Raji (cell line): Measurements from ENCODE around the gene MS4A15.

Experiments
- POLR2A ChIP-seq: IDR thresholded peaks from 2 replicates; pipeline ENCODE4 v1.6.1; 2011; ENCODE audit warnings: low read depth, low read length, control low read depth; ENCODE audit not compliant: insufficient read depth

MS4A15 gene

GRCh38 chr11:60756307-60757032 is at the start of gene MS4A15:
TSS of gene MS4A15 (plus strand) at chr11:60756867. CDS start at chr11:60763734, 6,867 bp downstream.
- no peak for TF ChIP-seq POLR2A

DNA sequence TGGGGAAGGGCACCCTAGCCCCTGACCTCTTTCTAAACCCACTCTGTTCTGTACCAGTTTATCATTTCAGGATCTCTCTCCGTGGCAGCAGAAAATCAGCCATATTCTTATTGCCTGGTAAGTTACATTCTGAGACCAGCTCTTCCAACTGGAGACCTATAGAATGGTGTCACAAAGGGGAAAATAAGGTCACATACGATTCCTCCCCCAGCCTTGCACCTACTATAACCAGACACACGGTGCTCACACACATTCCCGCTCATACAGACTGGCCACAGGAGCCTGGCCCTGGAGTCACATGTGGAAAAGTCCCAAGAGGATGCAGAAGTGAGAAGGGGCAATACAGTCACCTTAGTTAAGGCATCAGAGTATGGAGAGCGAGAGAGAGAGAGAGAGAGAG is 49.7 kb upstream of the MS4A15 start:
- TF ChIP-seq POLR2A: no peak

- no peak for TF ChIP-seq POLR2A
Measured at GRCh38 chr11:60710482-60710881, 46.2 kb upstream of the MS4A15 start.

DNA sequence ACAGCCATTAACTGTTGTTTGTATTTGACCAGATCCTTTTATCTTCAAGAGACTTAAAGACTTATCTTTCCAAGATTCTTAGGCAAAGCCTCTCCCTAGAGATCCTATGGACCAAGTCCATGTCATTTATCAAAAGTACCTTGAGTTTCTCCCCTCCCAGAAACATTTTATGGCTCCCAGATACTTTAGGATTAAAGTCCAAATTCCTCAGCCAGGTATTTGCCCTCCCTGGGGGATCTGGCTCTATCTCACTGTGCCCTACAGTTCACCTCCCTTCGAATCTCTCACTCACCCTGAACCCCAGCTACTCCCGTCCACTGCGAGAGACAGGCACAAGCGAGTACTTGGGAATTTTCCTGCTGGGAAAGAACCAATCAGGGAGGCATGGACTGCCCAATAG is 45.4 kb upstream of the MS4A15 start:
- no peak for TF ChIP-seq POLR2A

GRCh38 chr11:60717956-60718355 is 38.7 kb upstream of the MS4A15 start:
- no peak for TF ChIP-seq POLR2A

DNA sequence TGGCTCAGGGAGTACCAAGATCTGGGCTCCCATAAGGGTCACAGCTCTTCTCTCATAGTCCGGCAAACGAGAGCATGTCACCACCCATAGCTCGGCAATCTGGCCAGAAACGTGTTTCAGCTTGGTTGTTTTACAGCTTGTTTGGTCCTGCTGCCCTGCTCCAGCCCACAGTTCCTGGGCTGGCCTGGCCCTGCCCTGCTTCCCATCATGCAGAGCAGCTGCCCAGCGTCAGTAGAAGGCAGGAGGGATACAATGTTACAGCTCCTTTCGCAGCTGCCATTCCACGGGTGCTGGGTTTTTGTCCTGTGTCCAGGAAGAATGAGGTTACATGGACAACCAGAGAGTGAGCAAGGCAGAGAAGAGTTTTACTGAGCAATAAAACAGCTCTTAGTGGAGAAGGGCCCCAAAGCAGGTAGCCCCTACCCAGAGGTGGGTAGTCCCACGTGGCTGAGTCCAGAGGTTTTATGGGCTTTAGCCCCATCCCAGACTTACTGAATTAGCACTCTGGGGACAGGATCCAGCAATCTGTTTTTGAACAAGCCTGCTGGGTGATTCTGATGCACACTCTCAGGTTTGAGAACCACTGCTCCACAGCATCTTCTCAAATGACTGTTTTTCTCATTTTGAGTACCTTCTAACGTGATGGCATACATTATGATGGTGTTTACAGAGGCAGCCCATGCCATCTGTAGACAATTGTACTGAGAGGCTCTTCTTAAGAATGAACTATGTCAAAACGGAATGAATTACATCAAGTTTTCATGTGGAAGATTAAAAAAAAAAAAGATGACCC is 37.9 kb upstream of the MS4A15 start:
- TF ChIP-seq POLR2A: no peak

GRCh38 chr11:60719391-60719790 is 37.3 kb upstream of the MS4A15 start:
- no peak for TF ChIP-seq POLR2A

- no peak for TF ChIP-seq POLR2A
Measured at GRCh38 chr11:60720460-60720859, 36.2 kb upstream of the MS4A15 start.

GRCh38 chr11:60724420-60724819 is 32.2 kb upstream of the MS4A15 start, which contains the start of gene MS4A18:
TSS of gene MS4A18 (plus strand) at chr11:60724720.
- TF ChIP-seq POLR2A: no peak

- TF ChIP-seq POLR2A: no peak
Measured at GRCh38 chr11:60725592-60725991, 31.1 kb upstream of the MS4A15 start.

- TF ChIP-seq POLR2A: no peak
Measured at GRCh38 chr11:60731586-60731985, 25.1 kb upstream of the MS4A15 start.

GRCh38 chr11:60734279-60734678 is 22.4 kb upstream of the MS4A15 start:
- TF ChIP-seq POLR2A: no peak

DNA sequence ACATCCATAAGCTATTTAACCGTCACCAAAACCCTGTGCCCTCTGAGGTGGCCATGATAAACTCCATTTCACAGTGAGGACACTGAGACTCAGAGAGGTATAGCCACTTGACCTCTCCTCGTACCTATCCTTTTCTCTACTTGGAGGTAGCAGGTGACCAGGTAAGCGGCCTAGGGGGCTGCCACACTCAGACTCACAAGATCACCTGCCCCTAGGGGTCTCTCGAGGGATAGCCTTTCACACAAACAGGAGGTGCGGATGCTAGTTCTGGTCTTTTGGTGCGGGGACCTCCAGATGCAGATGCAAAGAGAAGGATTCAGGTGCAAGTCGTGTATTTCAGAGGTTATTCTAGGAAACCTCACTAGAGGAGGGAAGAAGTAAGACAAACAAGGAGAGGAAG is 17.6 kb upstream of the MS4A15 start:
- TF ChIP-seq POLR2A: no peak

DNA sequence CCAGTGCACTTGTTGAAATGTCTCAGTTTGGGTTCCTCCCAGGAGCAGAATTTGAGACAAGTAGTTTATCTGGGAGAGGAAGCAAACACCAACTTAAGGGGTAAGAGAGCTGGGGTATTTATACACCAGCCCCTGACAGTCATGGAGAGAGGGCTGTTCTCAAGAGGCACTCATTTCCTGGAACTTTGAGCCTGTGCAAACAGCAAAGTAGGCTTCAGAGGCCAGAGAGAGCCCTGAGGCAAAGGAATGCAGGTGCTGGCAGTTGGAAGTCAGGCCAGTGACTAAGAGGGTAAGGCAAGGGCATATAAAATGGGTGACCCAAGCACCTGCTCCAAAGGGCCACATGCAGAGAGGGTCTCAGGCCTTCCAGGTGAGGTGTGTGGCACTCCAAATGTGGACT is 16.1 kb upstream of the MS4A15 start:
- TF ChIP-seq POLR2A: no peak

DNA sequence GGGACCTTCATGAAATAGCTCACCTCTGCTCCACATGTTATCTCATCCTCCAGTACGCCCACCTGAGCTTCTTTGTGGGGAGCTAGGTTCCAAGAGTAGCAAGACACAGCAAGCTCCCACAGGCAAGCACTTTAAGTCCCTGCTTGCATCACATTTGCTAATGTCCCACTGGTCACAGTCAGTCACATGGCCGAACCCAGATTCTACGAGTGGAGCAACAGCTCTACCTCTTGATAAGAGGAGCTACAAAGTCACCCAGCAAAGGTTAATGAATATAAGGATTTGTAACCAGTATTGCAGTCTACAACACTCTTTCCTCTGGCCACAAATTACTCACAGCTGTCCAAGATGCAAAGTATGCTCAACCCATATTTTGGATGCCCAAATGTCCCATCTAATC is 15.2 kb upstream of the MS4A15 start:
- no peak for TF ChIP-seq POLR2A

DNA sequence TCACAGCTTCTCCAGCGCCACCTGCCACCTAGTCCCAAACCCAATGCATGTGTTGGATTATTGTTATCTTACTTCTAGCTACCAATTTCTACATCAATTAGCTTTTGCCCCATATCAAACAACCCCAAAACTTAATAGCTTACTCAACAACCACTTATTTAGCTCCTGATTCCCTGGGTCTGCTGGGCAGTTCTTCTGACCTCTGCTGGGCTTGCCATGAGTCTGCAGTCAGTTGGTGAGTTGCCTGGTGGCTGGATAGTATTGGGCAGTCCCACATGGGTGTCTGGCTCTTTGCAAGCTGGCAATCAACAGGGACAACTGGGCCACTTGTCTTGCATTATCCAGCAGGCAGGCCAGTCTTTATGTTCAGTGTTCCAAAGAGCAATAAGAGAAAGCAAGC is 13.6 kb upstream of the MS4A15 start:
- TF ChIP-seq POLR2A: no peak
